Measurements from ENCODE around the gene CBFA2T3. TPM values are rescaled to one million over a fixed set of nuclear protein-coding genes. Genes with fewer than 3 reads are reported as not detected.

Gene CBFA2T3
- total RNA-seq, 1 experiment from 2014 or later = 0.64 TPM

DNA sequence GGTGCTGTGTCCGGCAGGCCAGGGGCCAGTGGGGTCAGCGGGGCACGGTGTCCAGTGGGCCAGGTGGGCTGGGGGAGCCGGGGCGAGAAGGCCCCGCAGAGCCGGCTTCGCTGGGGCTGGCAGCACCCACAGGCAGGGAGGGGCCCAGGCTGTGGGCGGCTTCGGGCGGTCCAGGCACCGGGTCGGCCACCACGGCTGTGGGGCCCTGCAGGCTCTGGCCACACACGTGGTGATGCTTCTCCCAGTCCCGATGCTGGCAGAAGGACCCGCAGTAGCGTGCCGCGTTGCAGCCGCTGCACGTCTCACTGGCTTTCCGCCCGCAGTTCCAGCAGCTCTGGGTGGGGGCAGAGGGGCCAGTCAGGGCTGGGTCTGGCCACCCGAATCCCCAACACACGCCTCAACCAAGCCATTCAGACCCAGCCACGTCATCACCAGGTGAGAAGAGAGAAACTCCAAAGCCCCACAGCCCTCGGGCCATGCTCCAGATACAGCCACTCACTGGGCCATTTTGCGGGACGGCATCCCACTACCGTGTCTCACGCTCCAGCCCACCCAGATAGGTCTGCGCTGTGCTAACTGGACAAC lies 100.0 kb downstream of the CBFA2T3 start:
- in situ Hi-C loops (cut with HindIII; ENCODE audit: low sequenced_read_pairs) = no loop called here

DNA sequence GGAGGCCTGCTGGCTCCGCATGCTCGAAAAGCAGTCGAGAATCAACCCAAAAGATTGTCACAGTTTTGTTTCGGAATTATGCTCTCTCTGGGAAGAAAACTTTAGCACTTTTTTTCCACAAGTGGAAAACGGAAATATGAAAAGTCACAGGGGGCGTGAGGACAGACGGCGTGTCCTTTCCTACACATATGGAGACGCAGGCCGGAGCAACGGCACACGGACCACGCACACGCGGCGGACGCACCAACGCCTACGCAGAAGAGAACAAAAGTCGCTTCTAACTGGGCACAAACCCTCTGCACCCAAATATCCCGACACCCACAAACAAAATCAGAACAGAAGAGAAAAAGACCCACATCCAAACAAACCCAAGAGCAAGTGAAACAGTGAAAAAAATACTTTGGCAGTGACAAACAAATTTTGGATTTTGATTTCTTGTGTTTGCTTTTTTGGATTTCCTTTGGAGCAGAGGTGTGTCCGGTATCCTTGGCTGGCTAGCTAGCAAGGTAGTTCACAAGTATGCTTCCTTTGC lies 101.2 kb downstream of the CBFA2T3 start:
- in situ Hi-C loops (cut with HindIII; ENCODE audit: low sequenced_read_pairs) = no loop called here
- no peak for DNase-seq (ENCODE audit: low spot score)

More for the DNA sequence above, 100.0 kb downstream of the CBFA2T3 start:
- DNase-seq (ENCODE audit: low spot score) = no peak

DNA sequence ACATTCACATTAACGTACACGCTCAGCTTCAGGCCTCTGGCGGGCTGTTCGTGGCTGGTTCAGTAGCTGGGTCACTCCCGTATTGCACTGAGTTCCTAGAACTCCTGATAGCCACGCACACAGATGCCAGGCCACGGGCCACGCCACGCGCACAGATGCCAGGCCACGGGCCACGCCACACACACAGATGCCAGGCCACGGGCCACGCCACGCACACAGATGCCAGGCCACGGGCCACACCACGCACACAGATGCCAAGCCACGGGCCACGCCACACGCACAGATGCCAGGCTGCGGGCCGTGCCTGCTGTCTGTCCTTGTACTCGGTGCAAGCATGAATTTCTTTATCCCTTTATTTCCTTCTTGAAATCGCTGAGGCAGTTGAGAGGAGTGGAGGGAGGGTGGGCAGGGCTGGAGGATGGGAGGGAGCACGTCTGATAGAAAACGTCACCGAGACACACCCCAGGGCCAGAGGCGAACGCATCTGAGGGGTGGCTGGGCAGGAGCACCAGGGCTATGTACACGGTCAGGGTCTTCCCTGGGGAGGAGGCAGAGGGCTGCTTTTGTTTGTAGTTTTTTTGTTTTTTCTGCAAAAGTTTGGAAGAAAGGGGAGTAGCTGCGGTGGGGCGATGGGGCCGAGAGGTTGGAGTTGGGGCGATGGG lies 101.9 kb downstream of the CBFA2T3 start:
- in situ Hi-C loops (cut with HindIII; ENCODE audit: low sequenced_read_pairs) = no loop called here
- DNase-seq (ENCODE audit: low spot score) = no peak

DNA sequence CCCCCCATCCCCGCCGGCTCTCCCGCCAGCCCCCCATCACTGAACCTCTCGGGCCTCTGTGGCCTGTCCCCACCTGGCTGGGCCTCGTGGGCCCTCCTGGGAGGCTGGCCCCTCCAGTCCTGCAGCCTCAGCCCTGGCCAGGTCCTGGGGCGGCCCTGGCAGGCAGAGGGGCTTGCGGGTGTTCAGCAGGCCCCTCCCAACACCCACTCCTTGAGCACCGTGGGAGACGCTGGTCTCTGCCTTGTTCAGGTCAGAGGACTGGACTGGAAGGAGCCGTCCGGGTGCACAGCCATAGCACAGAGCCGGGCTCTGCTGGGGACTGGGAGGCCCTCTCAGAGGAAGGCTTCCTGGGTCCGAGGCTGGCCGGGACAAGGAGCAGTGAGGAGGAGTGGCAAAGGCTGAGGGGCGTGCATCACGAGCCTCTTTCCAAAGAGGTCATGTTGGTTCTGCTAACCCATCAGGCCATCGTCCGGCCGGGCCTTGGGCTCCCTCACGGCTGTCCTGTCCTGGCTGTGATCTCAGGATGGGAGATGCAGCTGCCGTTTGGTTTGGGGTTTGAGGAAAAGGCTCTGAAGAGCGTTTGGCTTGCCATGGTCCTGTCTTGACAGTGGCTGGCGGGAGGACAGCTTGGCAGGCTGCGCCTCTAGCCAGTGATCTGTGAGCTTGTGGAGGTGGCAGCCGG lies 104.2 kb downstream of the CBFA2T3 start:
- in situ Hi-C loops (cut with HindIII; ENCODE audit: low sequenced_read_pairs) = no loop called here
- DNase-seq (ENCODE audit: low spot score) = peak; percentile 68

DNA sequence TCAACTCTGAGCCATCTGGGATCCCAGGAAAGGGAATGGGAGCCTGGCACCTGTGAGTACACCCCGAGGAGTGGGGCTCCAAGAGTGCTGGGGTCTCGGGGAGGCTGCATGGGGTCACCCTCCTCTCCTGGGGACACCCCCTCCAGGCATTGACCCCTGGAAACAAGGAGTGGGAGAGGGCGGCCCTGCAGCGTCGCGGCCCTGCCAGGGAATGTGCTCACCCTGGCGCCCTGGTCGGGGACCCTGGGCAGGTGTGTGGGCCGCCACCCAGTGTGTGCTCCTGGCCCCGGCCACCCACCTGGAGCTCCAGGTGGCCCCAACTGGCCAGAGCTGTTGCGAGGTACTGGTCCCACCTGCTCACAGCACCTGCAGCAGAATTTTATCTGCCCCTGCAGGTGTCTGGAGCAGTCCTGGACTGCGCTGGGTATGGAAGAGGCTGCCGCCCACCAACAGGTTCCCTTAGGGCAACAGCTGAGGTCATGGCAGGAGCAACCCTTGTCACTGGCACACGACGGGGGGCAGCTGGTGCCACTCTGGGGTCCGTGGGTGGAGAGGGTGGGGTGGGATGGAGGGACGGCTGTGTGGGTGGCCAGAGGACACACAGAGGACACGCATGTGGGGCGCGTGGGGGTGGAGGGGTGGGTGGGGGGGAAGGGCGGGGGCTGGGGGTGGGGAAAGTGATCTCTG lies 105.1 kb downstream of the CBFA2T3 start:
- DNase-seq (ENCODE audit: low spot score) = no peak
- in situ Hi-C loops (cut with HindIII; ENCODE audit: low sequenced_read_pairs) = no loop called here

DNA sequence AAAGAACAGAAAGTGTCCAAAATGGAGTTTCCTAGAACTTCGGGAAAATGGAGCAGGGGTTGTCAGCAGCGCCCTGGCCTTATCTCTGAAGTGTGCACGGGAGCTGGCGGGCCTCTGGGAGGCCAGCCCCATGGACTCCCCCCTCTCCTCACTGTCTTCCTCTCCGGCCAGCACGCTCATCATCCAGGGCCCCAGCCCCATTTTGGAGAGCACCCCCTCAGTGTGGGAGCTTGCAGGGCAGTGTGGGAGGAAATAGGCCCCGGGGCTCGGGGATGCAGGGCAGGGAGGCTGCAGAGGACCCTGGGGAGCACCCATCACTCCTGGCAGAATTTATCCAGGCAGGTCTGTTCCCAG lies 105.7 kb downstream of the CBFA2T3 start:
- in situ Hi-C loops (cut with HindIII; ENCODE audit: low sequenced_read_pairs) = no loop called here
- DNase-seq (ENCODE audit: low spot score) = no peak

DNA sequence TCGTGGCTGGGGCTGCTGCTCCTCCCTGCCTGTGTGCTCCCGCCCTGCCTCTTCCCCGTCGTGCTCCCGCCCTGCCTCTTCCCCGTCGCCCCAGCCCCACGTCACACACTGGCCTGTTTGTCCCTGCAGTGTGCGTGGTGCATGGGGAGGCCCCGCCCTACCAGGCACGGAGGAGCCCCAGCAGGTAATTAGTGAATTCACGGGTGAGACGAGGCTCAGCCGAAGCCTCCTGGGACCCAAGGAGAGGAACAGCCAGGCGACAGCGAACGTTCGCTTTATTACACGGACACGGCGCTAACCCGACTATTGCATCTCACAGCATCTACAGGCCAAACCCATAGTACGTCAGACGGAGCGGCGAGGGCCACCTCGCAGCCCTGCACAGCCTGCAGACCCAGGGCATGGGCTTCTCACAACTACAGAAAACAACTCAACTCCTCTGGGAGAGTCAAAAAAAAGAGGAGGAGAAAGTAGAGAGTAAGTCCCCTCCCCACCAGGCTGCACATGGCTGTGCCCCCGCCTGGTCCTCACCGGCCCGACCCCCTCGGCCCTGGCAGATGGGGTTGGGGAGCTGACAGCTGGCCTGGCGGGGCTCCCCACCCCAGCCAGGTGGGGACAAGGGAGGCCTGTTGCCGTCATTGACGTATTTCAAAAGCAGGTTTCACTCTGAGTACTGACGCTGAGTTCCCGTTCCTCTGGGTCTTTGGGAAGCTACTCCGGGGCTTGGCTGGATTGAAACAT lies 106.2 kb downstream of the CBFA2T3 start:
- no peak for DNase-seq (ENCODE audit: low spot score)
- in situ Hi-C loops (cut with HindIII; ENCODE audit: low sequenced_read_pairs) = no loop called here

DNA sequence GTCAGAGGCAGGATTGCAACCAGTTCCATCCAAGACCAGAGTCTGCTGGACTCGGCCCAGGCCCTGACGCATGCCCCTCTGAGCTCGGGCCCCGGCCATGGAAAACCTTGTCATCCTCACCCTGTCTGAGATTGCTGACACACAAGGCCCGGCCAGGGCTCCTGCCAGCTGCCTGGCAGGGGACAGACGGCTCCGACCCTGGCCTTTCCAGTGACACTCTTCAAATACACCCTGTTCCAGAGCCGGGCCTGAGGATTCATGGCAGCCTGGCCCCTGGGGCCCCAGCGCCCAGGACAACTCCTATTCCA lies 107.4 kb downstream of the CBFA2T3 start:
- in situ Hi-C loops (cut with HindIII; ENCODE audit: low sequenced_read_pairs) = no loop called here
- DNase-seq (ENCODE audit: low spot score) = peak; percentile 65

DNA sequence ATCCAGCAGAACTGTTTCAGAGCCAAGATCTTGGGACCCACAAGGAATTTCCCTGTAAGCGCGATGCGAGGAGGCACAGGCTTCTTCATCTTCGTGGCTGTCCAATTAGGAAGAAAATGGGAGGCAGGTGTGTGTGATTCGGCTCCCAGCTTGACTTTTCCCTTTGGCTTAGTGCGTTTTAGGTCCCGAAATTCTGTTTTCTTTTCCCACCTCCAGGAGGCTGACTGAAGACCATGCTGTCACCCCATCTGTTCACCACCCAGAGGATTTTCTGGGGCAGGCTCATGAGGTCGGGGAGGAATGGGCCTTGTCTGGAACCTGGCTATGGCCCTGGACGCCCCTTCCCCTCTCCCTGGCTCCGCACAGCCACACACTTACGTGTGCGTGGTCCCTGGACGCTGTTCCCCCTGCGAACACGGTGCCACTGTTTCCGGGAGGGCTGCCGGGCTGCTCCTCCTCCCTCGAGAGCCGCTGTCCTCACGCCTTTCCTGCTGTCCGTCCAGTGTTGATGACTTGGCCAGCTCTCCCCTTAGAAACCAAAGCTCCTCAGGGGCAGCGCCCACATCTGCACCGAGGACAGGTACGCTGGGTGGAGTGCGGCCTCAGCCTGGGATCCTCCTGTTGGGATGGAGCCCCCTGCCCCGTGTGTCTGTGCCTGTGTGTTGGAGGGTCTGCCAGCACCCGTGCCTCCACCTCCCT lies 107.9 kb downstream of the CBFA2T3 start:
- DNase-seq (ENCODE audit: low spot score) = peak; percentile 88
- in situ Hi-C loops (cut with HindIII; ENCODE audit: low sequenced_read_pairs) = no loop called here

DNA sequence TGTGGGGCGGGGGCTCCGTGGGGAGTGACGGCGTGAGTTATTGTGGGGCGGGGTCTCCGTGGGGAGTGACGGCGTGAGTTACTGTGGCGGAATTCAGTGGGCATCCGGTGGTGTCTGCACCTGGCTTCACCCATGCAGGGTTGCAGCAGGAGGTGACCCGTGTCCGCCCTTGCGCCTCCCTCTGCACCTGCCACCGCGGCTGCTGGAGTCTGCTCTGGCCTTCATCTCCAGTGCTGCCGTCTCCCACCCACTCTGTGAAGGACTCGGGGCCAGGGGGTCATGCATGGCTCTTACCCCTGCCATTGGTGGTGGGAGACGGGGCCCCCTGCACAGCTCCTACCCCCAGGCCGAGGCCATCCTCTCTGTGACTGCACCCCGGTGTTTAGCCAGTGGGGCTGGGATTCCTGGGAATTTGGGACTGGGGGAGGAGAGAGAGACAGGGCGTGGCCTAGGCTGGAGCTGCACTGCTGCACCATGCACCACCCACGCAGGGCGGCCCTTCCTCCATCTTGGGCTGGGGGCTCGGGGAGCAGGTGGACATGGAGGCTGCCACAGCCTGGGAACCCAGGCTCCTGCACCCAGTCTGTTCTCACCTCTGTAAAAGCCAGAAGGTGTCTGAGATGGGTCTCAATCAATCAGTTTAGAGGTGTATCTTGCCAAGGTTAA lies 109.3 kb downstream of the CBFA2T3 start:
- in situ Hi-C loops (cut with HindIII; ENCODE audit: low sequenced_read_pairs) = no loop called here
- no peak for DNase-seq (ENCODE audit: low spot score)

DNA sequence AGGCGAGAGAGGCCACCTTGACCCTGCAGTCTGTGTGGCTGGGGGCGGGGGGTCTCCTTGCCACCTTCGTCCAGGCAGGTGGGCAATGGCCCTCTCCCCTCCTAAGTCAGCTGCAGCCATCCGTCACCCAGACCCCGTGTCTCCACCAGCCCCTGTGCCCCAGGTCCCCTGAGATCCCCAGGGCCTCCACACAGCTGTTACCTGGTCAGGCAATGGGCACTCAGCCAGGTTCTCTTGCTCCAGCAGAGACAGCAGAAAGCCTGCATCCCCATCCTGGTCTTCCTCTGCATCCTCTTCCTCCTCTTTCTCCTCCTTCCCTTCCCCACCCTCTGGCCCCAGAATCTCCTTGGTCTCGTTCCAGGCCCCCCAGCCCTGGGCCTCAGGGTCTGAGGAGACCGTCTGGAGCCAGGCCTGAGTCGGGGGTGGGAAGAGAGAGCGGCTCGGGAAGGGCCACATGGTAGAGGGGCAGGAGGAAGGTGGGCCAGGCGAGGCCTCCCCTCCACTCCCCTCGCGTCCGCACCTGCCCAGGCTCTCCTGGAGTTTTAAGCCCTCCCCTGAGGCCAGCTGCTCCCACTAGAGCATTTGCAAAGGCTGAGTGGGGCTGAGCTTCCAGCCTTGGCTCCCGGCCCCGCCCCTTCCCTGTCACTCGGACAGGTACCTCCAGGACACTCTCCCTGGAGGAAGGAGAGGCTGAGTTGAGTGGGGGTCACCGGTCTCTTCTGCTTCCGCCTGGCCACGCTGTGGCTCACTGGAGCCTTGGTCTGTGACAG lies 110.7 kb downstream of the CBFA2T3 start, which contains the start of gene PABPN1L:
PABPN1L (minus strand) TSS at position 510 of the 770 bp plus-strand sequence; CDS start at position 456, 54 bp downstream.
- in situ Hi-C loops (cut with HindIII; ENCODE audit: low sequenced_read_pairs) = no loop called here
- DNase-seq (ENCODE audit: low spot score) = peak; percentile 17

DNA sequence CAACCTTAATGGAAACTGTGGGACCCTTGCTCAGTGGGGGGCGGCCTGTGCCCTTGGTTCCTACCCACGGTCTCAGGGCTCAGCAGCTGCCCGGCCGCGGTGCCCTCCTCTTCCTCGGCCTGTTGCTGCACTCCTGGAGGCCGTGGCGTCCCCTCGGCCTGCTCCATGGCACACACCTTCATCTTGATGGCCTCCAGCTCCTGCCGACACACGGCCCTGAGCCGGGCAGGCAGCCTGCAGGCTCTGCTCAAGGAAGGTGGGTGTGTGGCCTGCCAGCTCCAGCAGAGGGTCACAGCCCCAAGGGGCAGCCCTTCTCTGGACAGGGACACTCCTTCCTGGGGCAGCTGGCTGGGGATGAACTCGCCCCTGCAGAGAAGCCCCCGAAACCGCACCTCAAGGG lies 111.3 kb downstream of the CBFA2T3 start:
- in situ Hi-C loops (cut with HindIII; ENCODE audit: low sequenced_read_pairs) = no loop called here
- no peak for DNase-seq (ENCODE audit: low spot score)

DNA sequence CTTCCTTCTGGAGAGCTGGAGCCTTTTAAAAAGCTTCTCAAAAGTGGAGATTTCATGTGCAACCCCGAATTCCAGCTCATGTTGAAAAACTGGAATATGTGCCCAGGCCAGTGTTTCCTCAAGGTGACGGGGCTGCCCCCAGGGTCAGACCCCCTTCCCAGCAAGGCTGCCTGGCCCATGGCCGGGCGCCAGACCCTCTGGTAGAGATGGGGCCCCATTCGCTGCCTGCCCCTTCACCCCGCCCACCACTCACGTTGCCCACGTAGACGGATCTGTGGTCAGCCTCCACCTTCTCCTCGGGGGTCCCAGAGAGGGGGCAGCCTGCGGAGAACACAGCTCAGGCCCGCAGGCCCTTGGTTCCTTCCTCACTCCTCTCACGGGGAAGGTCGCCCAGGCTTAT lies 111.7 kb downstream of the CBFA2T3 start:
- DNase-seq (ENCODE audit: low spot score) = no peak
- in situ Hi-C loops (cut with HindIII; ENCODE audit: low sequenced_read_pairs) = no loop called here

DNA sequence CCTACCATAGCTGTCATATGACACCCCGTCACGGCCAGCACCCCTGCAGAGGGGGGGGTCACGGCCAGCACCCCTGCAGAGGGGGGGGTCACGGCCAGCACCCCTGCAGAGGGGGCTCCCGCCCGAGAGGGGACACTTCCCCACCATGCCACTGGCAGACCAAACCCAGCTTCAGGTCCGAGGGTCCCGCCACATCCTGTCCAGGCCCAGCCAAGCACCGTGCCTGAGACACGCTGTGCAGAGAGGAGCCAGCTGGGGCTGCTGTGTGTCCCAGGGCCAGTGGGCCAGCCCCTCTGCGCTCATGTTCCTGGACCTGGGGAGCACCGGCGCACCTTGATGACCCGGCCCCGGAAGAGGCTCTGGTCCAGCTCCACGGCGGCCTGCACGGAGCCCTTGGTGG lies 112.5 kb downstream of the CBFA2T3 start:
- no peak for DNase-seq (ENCODE audit: low spot score)
- in situ Hi-C loops (cut with HindIII; ENCODE audit: low sequenced_read_pairs) = no loop called here

DNA sequence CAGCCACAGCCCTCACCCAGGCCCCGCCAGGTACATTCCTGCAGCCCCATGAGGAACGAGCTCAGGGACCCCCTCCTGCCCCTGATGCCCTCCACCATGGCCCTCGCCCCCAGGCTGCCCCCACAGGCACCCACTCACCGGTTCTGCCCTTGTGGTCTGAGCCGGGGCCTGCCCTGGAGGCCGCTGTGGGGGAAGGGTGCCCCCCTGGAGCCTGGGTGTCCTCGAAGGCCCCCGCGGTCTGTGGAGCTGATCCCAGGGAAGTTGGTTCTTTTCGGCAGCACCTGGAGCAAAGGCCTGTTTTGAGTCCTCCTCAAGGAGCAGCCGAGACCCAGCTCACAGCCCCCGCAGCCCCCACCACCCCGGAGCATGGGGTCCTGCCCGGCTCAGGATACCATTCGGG lies 112.9 kb downstream of the CBFA2T3 start:
- DNase-seq (ENCODE audit: low spot score) = no peak
- in situ Hi-C loops (cut with HindIII; ENCODE audit: low sequenced_read_pairs) = no loop called here

DNA sequence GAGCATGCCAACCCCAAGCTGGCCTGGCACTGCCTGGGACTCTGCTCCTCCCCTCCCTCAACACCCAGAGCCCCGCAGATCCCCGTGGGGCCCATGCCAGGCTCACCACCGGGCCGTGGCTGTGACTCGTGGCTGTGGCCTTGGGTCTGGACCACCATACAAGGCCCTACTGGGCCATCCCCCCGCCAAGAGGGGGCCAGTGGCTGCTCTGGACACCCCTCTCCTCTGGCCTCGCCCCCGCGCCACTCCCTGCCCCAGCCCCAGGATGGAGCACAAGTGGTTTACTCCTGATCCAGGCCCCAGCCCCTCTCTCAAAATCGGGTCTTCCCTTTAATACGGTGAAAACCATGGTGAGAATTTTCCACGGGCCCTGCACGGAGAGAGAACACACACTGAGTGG lies 113.6 kb downstream of the CBFA2T3 start:
- DNase-seq (ENCODE audit: low spot score) = no peak
- in situ Hi-C loops (cut with HindIII; ENCODE audit: low sequenced_read_pairs) = no loop called here

DNA sequence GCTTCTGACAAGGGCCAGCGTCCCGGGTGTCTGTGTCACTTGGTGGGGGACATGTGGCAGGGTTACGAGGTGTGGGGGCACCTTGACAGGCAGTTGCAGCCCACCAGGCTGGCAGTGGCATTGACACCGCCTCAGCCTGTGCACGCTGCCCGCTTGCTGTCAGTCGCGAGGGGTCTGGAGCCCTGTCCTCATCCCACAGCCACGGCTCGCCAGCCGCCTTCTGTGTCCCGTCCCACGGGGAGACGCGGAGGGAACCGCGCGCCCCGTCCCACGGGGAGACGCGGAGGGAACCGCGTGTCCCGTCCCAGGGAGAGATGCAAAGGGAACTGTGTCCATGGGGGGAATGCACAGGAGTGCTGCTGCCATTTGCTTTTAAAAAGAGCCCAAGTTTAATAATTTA lies 114.0 kb downstream of the CBFA2T3 start:
- in situ Hi-C loops (cut with HindIII; ENCODE audit: low sequenced_read_pairs) = no loop called here

DNA sequence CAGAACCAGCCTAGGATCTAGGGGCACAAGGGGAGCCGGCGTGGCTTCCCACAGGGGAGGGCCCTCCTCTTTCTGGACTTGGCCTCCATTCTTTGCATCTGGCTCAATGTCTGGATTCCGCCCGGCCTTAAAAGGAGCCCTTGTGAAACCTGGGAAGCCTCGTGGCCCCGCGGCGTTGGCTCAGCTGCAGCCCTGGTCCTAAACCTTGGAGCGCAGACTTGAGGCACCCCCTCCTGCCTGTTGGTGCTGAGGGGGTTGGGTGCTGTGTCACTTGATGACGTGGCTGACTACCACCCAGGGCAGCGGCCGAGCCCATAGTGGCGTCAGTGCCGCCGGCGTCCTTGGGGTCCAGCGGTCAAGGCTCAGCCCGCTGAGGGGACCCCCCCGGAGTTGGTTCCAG lies 115.6 kb downstream of the CBFA2T3 start:
- in situ Hi-C loops (cut with HindIII; ENCODE audit: low sequenced_read_pairs) = no loop called here
- DNase-seq (ENCODE audit: low spot score) = no peak

More for the DNA sequence above, 114.0 kb downstream of the CBFA2T3 start:
- no peak for DNase-seq (ENCODE audit: low spot score)

Measured in G401 (cell line).